Limb (tissue), 2 donors: Measurements from ENCODE around the gene VENTX.

ENCODE experiments used
- DNase-seq, 2 donors: peaks; one replicate each; pipeline ENCODE4 v3.0.0-alpha.2; 2016; ENCODE audit errors: extremely low spot score in 2 of 2

VENTX gene

GRCh38 chr10:133235265-133235855, 2.3 kb upstream of the VENTX start:
- no peak for DNase-seq

DNA sequence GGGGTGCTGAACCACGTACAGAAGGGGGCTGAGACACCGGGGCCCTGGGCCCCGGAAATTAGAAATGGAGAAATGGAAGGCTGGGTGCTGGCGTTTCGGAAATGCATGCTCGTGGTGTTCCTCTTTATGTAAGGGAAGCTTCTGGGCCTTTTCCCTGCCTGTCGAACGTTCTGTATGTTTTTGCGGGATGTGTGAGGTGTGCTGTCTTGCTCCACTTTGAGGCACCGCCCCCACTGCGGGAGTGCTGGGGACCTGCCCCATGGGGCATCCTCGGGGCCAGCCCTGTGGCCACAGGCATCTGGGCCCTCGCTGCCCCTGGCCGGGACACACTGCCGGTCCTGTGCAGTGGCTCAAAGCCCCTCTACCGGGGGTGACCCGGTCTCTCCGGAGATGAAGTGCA, 1.7 kb upstream of the VENTX start:
- no peak for DNase-seq

DNA sequence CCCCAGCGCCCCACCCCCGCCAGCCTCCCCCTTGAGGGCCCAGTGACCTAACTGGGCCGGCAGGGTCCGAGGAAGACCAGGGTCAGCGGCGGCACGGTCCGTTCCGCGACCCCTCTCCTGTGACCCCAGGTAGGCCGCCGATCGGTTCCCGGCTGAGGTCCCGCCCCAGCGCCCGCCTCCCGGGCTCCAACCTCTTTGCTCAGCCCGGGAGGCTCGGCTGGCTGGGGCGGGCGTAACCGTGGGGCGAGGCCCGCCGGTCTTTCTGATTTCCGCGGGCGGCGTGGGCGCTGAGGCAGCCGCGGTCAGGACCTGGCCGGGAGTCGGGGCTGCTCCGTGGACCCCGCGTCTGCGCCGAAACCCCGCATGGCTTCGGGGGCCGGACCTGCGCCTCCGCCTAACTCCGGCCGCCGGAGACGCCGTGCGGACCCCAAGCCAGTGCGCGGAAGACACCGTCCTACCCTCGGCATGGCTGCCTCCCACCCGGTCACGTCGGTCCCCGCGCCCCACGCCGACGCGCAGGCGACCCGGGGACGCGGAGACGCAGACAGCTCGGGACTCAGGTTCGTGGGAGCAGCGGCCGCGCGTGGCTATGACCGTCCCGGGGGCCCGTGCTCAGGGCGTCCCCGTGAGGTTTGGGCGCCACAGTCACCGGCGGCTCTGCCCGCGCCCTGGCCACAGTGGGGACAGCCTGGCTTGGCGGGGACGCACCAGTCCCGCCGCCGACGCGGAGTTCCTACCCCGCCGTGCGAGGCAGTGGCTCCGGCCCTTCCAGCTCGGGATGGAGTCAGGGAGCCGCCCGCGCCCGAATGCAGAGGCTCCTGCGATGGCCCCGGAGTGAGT, 1.0 kb upstream of the VENTX start:
- no peak for DNase-seq

- DNase-seq = no peak
Measured at GRCh38 chr10:133237241-133237587, 441 bp upstream of the VENTX start.

GRCh38 chr10:133238466-133238804, 780 bp downstream of the VENTX start:
- DNase-seq = no peak

DNA sequence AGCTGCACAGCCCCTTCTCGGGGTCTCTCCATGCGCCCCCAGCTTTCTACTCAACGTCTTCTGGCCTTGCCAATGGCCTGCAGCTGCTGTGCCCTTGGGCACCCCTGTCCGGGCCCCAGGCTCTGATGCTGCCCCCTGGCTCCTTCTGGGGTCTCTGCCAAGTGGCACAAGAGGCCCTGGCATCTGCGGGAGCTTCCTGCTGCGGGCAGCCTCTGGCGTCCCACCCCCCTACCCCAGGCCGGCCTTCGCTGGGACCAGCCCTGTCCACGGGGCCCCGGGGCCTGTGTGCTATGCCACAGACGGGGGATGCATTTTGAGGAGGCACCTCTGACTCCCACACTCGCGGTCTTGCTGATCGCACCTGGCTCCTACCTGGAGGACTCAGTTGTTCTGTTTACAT, 2.3 kb downstream of the VENTX start:
- no peak for DNase-seq

DNA sequence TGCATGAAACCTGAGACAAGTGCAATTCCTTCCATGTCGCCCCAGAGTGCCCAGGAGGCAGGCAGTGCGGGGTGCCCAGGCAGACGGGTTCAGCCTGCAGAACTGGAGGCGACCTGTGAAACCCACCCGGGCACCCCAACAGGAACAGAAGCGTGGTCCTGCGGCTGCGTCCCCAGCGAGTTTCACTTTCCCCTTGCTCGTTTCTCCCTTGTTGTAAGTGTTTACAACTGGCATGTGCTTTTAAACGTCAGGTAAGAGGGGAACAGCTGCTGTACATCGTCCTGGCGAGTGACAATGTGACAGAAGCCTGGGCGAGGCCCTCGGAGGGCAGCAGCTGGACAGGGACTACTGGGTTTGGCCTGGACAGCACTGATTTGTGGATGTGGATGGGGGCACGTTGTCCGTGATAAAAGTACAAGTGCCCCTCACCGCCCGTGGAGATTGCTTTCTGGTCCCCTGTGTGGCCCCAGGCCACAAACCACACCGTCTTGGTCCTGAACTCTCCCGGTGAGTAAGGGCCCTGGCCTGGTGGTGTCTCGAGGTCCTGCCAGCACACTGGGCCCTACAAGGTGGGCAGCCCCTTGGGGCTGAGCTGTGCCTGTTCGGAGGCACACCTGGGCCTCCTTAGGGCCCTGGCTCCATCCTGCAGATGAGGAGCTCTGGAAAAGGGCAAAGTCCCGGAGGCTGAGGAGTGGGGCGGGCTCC, 4.0 kb downstream of the VENTX start:
- no peak for DNase-seq

GRCh38 chr10:133242611-133243356, 5.1 kb downstream of the VENTX start:
- DNase-seq = no peak

- DNase-seq = no peak
Measured at GRCh38 chr10:133243593-133243992, 5.9 kb downstream of the VENTX start.

DNA sequence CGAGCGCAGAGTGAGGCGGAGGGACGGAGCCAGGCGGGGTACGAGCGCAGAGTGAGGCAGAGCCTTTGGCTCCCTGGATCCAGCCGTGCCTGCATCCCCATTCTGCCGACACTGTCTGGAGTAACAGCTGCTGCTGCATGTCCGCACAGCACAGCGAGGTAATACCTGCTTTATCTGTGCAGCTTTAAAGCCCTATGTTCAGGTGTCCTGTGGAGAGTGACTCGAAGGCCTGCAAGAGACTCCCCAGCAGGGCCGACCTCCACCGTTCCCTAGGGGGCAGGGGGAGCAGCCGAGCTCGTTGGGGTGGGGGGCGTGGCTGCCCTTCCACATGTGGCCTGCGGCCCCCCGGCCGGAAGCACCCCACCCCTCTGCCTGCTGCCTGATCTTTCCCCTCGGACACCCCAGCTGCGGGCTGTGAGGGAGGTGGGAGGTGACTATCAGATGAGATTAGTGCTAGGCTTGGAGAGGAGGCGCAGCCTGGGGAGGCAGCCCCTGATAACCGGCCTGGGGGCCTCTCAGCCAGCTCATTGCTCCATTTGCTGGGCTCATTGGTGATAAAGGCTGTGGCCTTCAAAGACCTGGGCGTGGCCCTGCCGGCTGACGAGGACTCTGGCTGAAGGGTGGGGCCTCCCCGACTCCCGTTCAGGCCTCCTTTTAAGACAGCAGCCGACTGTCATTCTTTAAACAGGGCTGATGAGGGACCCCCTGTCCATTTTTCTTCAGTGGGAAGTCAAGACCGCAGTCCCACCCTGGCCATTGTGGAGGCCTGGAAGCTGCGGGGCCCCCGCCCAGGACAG, 8.0 kb downstream of the VENTX start:
- no peak for DNase-seq

DNA sequence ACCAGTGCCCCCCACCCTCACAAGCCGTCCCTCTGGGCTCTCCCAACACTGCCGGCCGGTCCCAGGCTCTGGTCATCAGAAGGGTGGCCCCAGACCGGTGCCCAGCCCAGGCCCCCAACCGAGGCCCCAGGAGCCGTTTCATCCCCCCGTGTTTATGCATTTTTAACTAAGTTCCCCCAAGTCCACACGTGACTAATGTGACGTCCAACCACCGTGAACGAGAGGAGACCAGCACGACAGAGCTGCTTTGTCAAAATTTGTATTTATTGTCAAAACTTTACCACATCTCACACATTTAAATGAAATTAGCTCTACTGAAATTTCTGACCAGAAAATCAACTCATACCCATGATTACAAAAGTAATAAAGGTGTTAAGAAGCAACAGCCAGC, 8.6 kb downstream of the VENTX start:
- no peak for DNase-seq

GRCh38 chr10:133247681-133248333, 10.2 kb downstream of the VENTX start:
- no peak for DNase-seq

DNA sequence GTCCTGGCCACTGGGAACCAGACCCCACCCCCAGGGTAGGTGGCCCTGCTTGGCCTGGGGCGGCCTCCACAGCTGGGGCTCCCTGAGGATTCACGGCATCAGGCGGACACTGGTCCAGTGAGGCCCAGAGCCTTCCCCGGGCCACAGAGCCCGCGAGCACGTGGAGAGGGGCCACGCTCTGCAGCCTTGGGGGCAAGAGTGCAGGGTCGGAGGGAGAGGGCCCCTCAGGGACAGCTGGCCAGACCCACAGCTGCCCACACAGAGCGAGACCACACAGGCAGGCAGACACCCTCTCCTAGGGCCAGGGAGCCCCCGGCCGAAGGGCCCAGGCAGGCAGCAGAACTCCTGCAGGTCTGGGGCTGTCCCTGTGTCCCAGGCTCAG, 10.7 kb downstream of the VENTX start:
- DNase-seq = no peak

- no peak for DNase-seq
Measured at GRCh38 chr10:133249094-133249780, 11.6 kb downstream of the VENTX start.

- no peak for DNase-seq
Measured at GRCh38 chr10:133249975-133250754, 12.5 kb downstream of the VENTX start.

GRCh38 chr10:133251388-133252222, 13.9 kb downstream of the VENTX start:
- no peak for DNase-seq

GRCh38 chr10:133252223-133252552, 14.5 kb downstream of the VENTX start:
- no peak for DNase-seq

DNA sequence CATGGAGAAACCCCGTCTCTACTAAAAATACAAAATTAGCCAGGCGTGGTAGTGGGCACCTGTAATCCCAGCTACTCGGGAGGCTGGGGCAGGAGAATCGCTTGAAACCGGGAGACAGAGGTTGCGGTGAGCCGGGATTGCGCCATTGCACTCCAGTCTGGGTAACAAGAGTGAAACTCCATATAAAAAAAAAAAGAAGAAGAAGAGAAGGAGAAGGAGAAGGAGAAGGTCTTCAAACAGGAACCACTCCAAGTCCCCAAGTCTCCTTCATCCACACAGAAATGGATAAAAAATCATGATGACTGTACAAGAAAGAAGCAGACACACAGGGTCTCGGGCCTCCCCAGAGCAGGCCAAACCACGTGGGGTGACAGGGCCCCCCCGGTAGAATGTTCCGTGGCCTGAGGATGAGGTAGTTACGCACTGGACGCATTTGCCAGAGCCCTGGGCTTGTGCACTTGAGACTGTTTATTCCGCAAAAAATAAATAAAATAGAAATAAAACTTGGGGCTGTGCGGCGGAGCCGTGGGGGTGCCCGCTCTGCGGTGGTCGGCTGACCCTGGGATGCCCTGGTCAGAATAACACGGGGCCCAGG, 15.8 kb downstream of the VENTX start:
- DNase-seq = no peak
